Activated CD4-positive, alpha-beta T cell treated with anti-CD3 and anti-CD28 coated beads, Interleukin-2, amount 10 ng/mL, durations not matched to agents 24 days and 14 days (primary cell): ENCODE results near the gene LTB4R2. TPM values are rescaled to one million over a fixed set of nuclear protein-coding genes. Genes with fewer than 3 reads are reported as not detected.
"Not testable (repeated sequence)": the region's sequence is repeated elsewhere in the genome, so short reads cannot be mapped to it uniquely, and the experiment has no call there.

Experiments
- DNase-seq: peaks from one replicate; pipeline ENCODE4 v3.0.0; 2022
- H3K27ac Mint-ChIP-seq: one replicate; pipeline ENCODE4 v1.8.0; 2022; ENCODE audit warnings: mild to moderate bottlenecking, mixed read lengths
- H3K27me3 Mint-ChIP-seq: one replicate; pipeline ENCODE4 v1.8.0; 2022; ENCODE audit warnings: mixed read lengths
- H3K36me3 Mint-ChIP-seq: one replicate; pipeline ENCODE4 v1.8.0; 2022; ENCODE audit warnings: low read depth, mild to moderate bottlenecking, mixed read lengths
- H3K4me1 Mint-ChIP-seq: one replicate; pipeline ENCODE4 v1.8.0; 2021; ENCODE audit warnings: mixed read lengths
- H3K4me3 Mint-ChIP-seq: one replicate; pipeline ENCODE4 v1.8.0; 2022; ENCODE audit warnings: mild to moderate bottlenecking, moderate library complexity, mixed read lengths
- H3K9me3 Mint-ChIP-seq: one replicate; pipeline ENCODE4 v1.8.0; 2021; ENCODE audit warnings: mixed read lengths
- intact Hi-C: fragments of 100-400 bp; cut with micrococcal nuclease; formaldehyde crosslinking; loops from one replicate; pipeline ENCODE4 v1.15.1; 2023
- total RNA-seq: library from RNA; stranded (reverse); gene quantifications from 2 replicates; pipeline ENCODE4 v1.2.3, GENCODE V29; 2022

The LTB4R2 gene
- total RNA-seq, 1 donor from 2014 or later = 11.0 TPM

- Mint-ChIP-seq H3K27ac (no peak overlapping the region), H3K4me1 (peaks cover 30% of the 10 kb centered on the region), H3K36me3 (no peaks in the 10 kb centered on the region), H3K9me3 (no peaks in the 10 kb centered on the region), H3K27me3 (peaks cover 5% of the 10 kb centered on the region), H3K4me3 (no peak overlapping the region)
- no peak for DNase-seq
- intact Hi-C loops = no loop called here
Measured at GRCh38 chr14:24325963-24326362, 16.0 kb downstream of the LTB4R2 start.

- Mint-ChIP-seq H3K4me3 (no peak overlapping the region), H3K27ac (no peak overlapping the region), H3K27me3 (peaks cover 11% of the 10 kb centered on the region), H3K4me1 (peaks cover 39% of the 10 kb centered on the region), H3K36me3 (no peaks in the 10 kb centered on the region), H3K9me3 (no peaks in the 10 kb centered on the region)
- no peak for DNase-seq
- intact Hi-C loops = no loop called here
Measured at GRCh38 chr14:24327303-24327702, 17.4 kb downstream of the LTB4R2 start.

- DNase-seq = peak; percentile 72
- H3K27ac Mint-ChIP-seq, H3K36me3 Mint-ChIP-seq, H3K4me3 Mint-ChIP-seq, intact Hi-C loops, H3K9me3 Mint-ChIP-seq: not testable (repeated sequence)
- peaks cover 42% of the 10 kb centered on the region for H3K4me1 Mint-ChIP-seq
- H3K27me3 Mint-ChIP-seq = peaks cover 13% of the 10 kb centered on the region
Measured at GRCh38 chr14:24327914-24328313, 18.0 kb downstream of the LTB4R2 start.

- no peaks in the 10 kb centered on the region for H3K9me3 Mint-ChIP-seq
- no peaks in the 10 kb centered on the region for H3K36me3 Mint-ChIP-seq
- intact Hi-C loops = no loop called here
- H3K27me3 Mint-ChIP-seq = peaks cover 17% of the 10 kb centered on the region
- no peak overlapping the region for H3K27ac Mint-ChIP-seq
- H3K4me1 Mint-ChIP-seq = peaks cover 47% of the 10 kb centered on the region
- no peak for DNase-seq
- H3K4me3 Mint-ChIP-seq = no peak overlapping the region
Measured at GRCh38 chr14:24329073-24329663, 19.2 kb downstream of the LTB4R2 start.

GRCh38 chr14:24329736-24330135 is 19.8 kb downstream of the LTB4R2 start:
- peaks cover 50% of the 10 kb centered on the region for H3K4me1 Mint-ChIP-seq
- DNase-seq = peak; percentile 79
- H3K4me3 Mint-ChIP-seq = no peak overlapping the region

GRCh38 chr14:24330973-24331674 is 21.2 kb downstream of the LTB4R2 start:
- H3K4me3 Mint-ChIP-seq = no peak overlapping the region

More at GRCh38 chr14:24329736-24330135, 19.8 kb downstream of the LTB4R2 start:
- H3K36me3 Mint-ChIP-seq = no peaks in the 10 kb centered on the region
- intact Hi-C loops = loop anchor here (5.0 kb wide), 1 partner anchor 343 kb away; no protein-coding TSS in a partner anchor
- H3K27me3 Mint-ChIP-seq = peaks cover 21% of the 10 kb centered on the region
- H3K9me3 Mint-ChIP-seq = no peaks in the 10 kb centered on the region
- H3K27ac Mint-ChIP-seq = no peak overlapping the region

GRCh38 chr14:24331731-24332267 is 21.9 kb downstream of the LTB4R2 start:
- peaks cover 14% of the 10 kb centered on the region for H3K36me3 Mint-ChIP-seq
- peak overlapping the region; percentile 26 for H3K27ac Mint-ChIP-seq
- peaks cover 56% of the 10 kb centered on the region for H3K4me1 Mint-ChIP-seq
- H3K27me3 Mint-ChIP-seq = peaks cover 33% of the 10 kb centered on the region
- intact Hi-C loops = loop anchor here (1.0 to 5.0 kb wide), 4 partner anchors 21 to 341 kb away; partner anchors contain the start of genes LTB4R and LTB4R2
- DNase-seq = no peak
- H3K9me3 Mint-ChIP-seq = no peaks in the 10 kb centered on the region
- peak overlapping the region; percentile 87 for H3K4me3 Mint-ChIP-seq

More at GRCh38 chr14:24330973-24331674, 21.2 kb downstream of the LTB4R2 start:
- intact Hi-C loops = loop anchor here (5.0 kb wide), 1 partner anchor 341 kb away; no protein-coding TSS in a partner anchor
- H3K4me1 Mint-ChIP-seq = peaks cover 55% of the 10 kb centered on the region
- H3K27ac Mint-ChIP-seq = no peak overlapping the region
- peaks cover 29% of the 10 kb centered on the region for H3K27me3 Mint-ChIP-seq
- no peaks in the 10 kb centered on the region for H3K9me3 Mint-ChIP-seq
- H3K36me3 Mint-ChIP-seq = peaks cover 8% of the 10 kb centered on the region
- DNase-seq = no peak

- H3K4me1 Mint-ChIP-seq = peaks cover 51% of the 10 kb centered on the region
- H3K4me3 Mint-ChIP-seq = peak overlapping the region; percentile 87
- intact Hi-C loops = loop anchor here (1.0 to 5.0 kb wide), 4 partner anchors 22 to 340 kb away; partner anchors contain the start of genes LTB4R and LTB4R2
- peak; percentile 95 for DNase-seq
- peak overlapping the region; percentile 26 for H3K27ac Mint-ChIP-seq
- H3K9me3 Mint-ChIP-seq = no peaks in the 10 kb centered on the region
- H3K36me3 Mint-ChIP-seq = peaks cover 20% of the 10 kb centered on the region
- H3K27me3 Mint-ChIP-seq = peaks cover 33% of the 10 kb centered on the region
Measured at GRCh38 chr14:24332268-24332993, 22.5 kb downstream of the LTB4R2 start.

GRCh38 chr14:24334431-24335291 is 24.7 kb downstream of the LTB4R2 start, which contains the start of gene ADCY4:
TSS of gene ADCY4 (minus strand) at chr14:24335071. CDS start at chr14:24334652, 419 bp downstream.
- Mint-ChIP-seq H3K27me3 (peaks cover 33% of the 10 kb centered on the region), H3K36me3 (peaks cover 30% of the 10 kb centered on the region), H3K9me3 (no peaks in the 10 kb centered on the region), H3K27ac (peak within 1 kb of the TSS; percentile 45), H3K4me1 (peaks cover 47% of the 10 kb centered on the region), H3K4me3 (peak within 1 kb of the TSS; percentile 61)
- intact Hi-C loops = loop anchor here (5.0 kb wide), 1 partner anchor 338 kb away; no protein-coding TSS in a partner anchor
- DNase-seq = peak; percentile 75

- H3K36me3 Mint-ChIP-seq = peaks cover 30% of the 10 kb centered on the region
- intact Hi-C loops = no loop called here
- DNase-seq = no peak
- H3K4me1 Mint-ChIP-seq = peaks cover 46% of the 10 kb centered on the region
- peak overlapping the region; percentile 35 for H3K4me3 Mint-ChIP-seq
- no peaks in the 10 kb centered on the region for H3K9me3 Mint-ChIP-seq
- peaks cover 31% of the 10 kb centered on the region for H3K27me3 Mint-ChIP-seq
- H3K27ac Mint-ChIP-seq = no peak overlapping the region
Measured at GRCh38 chr14:24335461-24336171, 25.7 kb downstream of the LTB4R2 start.

GRCh38 chr14:24337144-24337823 is 27.3 kb downstream of the LTB4R2 start:
- H3K4me3 Mint-ChIP-seq = peak overlapping the region; percentile 93
- peaks cover 31% of the 10 kb centered on the region for H3K27me3 Mint-ChIP-seq
- no peak overlapping the region for H3K27ac Mint-ChIP-seq
- peaks cover 30% of the 10 kb centered on the region for H3K36me3 Mint-ChIP-seq
- no peaks in the 10 kb centered on the region for H3K9me3 Mint-ChIP-seq
- DNase-seq = no peak
- H3K4me1 Mint-ChIP-seq = peaks cover 37% of the 10 kb centered on the region
- intact Hi-C loops = no loop called here

GRCh38 chr14:24337824-24338175 is 27.9 kb downstream of the LTB4R2 start:
- H3K4me1 Mint-ChIP-seq = peaks cover 35% of the 10 kb centered on the region
- H3K4me3 Mint-ChIP-seq = peak overlapping the region; percentile 93
- no peak overlapping the region for H3K27ac Mint-ChIP-seq
- intact Hi-C loops = no loop called here
- peaks cover 32% of the 10 kb centered on the region for H3K27me3 Mint-ChIP-seq
- peak; percentile 57 for DNase-seq
- no peaks in the 10 kb centered on the region for H3K9me3 Mint-ChIP-seq
- peaks cover 30% of the 10 kb centered on the region for H3K36me3 Mint-ChIP-seq
